ENCODE results near the gene ATP10B. TPM values are rescaled to one million over a fixed set of nuclear protein-coding genes. Genes with fewer than 3 reads are reported as not detected.

The ATP10B gene
- total RNA-seq, 1 experiment from 2014 or later = 0.35 TPM

DNA sequence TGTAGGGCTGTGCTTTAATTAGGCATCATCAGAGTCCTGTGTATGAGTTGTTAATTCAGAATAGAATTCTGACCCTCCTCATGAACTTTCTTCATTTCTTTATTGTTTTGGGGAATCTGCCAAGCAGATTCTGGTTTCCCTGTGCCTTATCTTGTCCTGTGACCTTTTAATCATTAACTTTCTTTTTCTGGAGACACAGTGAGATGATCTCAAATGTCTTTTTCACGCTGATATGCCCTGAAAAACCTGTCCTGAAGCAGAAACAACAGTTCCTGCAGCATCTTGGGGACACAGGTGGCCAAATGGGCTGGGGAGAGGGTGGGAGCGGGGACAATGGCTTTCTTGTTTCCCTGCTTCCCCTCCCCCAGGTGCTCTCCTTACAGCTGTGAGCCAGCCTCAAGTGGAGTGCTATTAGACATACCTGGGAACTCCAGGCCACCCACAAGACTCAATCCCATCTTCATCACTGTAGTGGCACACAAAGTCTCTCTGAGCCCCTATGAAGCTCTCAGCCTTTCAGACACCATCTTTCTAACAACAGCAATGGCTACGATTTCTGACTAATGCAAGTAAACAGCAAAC is 213.8 kb downstream of the ATP10B start:
- no peak for DNase-seq (ENCODE audit: low spot score)

DNA sequence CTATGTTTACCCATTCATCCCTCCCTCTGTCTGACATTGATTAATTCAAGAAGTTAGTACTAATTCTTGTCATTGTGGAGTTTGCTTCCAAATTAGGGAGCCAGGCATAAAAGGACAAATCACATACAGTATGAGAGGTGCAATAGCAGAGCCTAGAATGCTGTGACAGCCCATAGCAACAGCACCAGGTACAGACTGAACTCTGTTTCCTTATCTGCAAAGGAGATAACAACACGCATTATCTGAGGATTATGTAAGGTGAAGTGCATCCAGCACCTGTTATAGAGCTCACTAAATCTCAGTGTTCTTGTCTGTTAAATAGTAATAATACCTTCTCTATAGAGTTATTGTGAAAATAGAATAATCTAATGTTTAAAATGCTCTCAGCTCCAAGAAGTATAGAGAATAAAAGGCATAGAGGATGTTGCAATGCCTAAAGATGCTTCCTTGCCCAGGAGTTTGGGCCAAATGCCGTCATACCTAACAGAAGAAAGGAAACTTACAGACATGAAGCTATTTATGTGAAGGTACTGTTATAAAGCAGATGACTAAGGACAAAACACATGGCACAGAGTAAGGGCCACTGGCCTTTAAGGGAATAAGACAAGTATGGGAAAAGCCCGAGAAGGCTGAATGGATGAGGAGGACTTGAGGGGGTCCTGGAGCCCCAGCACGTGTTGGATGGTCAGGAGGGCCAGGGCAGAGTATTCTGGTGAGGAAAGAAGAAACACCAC is 214.5 kb downstream of the ATP10B start:
- DNase-seq (ENCODE audit: low spot score) = no peak

DNA sequence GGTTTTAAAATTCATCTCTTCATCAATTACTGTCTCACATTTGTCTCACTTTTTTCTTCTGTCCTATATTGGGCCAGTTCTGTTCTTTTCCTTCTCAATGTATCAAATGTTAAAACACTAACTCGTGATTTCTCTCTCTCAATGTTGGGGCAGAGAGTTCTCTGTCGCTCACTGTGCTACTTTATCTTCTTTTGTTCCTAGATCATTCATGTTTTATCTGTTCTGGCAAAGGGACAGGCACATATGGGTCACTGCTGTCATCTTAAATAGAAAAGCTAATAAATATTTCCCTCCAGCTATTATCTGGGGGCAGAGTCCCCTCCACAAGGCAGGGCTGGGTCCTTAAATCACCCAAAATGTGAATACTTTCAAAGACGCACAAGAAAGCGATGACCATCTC is 216.3 kb downstream of the ATP10B start:
- DNase-seq (ENCODE audit: low spot score) = no peak

DNA sequence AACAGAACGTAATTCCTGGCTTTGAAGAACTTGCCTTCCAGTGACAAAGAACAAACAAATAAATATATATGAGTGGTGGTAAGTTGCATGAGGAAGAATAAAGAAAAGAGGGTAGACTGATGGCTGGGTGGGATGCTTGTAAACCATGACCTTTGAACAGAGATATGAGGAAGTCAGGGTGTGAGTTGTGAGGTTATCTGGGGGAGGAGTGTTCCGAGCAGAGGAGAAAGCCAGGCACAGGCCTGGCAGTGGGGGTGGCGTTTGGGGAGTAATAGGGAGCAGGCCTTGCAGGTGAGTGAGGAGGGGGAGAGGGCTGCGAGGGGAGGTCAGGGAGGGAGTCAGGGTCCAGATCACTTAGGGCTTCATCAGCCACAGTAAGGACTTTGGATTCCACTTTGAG is 217.0 kb downstream of the ATP10B start:
- no peak for DNase-seq (ENCODE audit: low spot score)

DNA sequence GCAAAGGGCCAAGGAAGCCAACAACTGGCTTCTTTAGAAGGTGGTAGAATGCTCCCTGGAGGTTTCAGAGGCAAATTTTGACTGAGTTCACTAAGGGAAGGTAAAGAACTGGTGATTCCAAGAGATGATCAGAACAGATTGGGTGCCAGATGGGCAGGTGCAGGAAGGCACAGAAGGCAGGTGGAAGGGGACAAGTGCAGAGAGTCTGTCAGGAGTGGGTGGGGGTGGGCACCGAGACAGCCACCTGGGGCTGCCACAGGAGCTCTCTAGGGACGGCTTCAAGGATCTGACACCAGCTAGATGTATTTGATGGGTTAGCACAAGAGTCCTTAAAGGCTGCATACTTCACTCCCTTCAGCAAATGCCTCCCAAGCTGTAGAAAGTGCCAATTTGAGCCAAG is 223.0 kb downstream of the ATP10B start:
- DNase-seq (ENCODE audit: low spot score) = no peak

DNA sequence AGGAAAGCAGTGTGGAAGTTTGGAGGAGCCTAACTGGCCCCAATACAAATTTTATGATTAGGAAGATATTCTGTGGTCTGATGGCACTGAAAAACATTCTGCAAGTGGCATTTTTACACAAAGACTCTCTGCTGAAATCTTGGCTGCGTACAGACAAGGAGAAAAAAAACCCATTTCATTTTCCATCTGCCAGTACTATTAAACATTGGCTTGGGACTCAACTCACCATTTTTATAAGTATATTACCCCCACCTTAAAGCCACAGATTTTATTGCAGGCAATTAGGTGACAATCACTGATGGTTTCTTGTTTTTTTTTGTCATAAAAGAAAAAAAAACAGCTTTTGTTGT is 223.4 kb downstream of the ATP10B start:
- no peak for DNase-seq (ENCODE audit: low spot score)

DNA sequence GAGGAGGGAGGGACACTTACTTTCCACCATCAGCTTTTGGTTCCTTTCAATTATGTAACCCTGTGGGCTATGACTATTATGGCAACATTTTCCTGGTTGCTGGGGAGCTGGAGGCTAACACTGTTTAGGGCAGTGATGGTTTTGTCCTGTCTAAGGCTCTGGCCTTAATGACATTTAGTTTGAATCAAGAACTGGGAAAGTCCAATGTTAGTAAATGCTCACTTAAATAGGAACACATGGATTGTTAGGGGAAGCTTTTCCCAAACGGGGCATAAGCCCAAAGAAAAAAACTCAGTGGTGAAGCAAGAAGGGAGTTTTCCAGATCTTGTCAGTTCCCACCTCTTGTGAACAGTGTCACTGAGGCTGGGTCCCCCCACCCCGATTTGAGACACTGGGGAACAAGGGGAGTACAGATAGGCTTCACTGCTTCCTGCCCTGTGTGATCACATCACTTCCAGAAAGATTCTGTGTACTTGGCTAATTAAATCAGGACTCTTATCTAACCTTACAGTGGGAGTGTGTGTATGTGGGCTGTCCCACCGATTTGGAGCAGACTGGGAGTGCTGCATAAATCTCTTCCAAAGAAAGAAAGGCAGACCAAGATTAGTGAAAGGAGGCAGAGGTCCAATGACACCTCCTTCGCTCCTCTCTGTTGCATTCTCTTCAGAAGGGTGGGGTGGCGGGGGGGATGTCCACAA is 223.9 kb downstream of the ATP10B start:
- no peak for DNase-seq (ENCODE audit: low spot score)

DNA sequence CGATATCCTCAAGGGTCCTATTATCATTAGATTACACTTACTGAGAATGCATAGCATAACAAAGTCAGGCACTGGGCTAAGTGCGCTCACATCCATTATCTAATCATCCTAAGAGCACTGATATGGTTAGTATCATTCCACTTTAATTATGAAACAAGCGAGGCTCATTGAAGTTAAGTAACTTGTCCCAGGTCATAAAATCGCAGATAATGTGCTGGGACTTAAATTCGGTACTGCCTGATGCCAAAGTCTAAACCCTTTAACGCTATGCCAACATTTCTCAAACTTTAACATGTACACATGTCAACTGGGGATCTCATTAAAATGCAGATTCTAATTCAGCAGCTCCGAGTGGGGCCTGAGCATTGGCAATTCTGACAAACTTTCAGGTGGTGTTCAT is 225.7 kb downstream of the ATP10B start:
- DNase-seq (ENCODE audit: low spot score) = no peak

DNA sequence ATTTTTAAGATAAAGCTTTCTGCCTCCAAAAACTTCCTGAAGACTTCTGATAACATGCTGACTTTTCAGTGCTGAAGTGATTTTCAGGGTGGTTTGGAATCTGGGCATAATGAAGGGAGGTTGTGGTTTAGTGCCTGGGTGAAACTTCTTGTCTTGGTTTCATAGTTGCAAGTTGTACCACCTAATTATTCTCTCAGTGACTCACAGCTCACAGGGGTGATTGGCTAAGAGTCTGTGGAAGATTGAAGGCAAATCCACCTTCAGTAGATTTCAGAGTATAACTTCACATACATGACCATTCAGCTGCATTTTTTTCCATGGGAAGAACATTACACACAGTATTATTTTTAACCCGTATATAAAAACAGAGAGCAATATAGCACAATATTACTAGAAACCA is 230.5 kb downstream of the ATP10B start:
- no peak for DNase-seq (ENCODE audit: low spot score)

DNA sequence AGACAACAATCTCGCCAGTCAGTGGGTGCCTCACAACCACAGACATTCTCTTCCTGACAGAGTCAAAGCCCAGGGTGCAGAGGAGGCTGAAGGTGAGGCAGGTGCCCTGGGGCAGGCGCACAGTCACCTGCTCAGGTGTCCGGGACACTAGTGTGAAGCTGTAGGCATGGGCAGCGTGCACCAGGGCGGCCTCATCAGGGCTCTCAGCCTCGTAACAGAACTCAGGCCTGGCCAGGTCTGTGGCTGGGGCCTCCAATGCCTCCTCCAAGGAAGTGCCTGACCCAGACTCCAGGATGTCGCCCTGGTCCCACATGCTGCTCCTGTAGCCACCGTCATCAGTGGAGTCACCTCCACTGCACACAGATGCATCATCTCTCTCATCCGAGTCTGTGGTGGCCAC is 231.6 kb downstream of the ATP10B start:
- DNase-seq (ENCODE audit: low spot score) = no peak

DNA sequence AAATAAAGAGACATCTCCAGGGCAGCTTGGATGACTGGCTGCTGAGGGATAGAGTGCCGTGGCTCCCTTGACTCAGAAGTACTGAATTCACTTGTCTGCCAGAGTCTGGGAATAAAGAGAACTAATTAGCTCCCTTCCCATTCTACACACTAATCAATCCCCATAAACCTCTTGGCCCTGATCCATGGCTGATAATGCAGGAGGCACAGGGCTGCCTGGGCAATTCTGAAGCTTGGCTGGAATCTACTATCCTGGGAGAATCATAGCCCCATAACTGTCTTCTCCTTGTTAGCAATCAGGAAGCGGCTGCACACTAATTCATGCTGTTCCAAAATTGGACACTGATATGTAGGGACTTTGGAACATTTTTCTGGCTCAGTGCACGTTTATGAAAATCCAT is 232.6 kb downstream of the ATP10B start:
- no peak for DNase-seq (ENCODE audit: low spot score)

DNA sequence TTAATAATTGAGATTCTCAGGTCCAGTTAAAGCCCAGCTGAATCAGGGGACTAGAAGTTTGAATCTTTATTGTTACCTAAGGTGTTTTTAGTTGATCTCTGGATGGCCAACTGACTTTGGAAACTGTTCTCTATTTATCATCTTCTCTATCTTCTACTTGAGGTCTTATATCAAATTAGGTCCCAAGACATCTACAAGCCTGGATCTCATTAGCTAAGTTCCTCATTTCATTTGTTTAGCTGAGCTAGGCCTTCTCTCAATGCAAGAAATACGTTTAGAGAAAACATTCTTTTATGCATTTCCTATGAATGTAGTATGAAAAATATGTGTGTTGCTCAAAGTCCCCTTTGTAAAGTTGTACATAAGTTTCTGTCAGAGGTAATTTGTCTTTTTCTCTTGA is 233.7 kb downstream of the ATP10B start:
- DNase-seq (ENCODE audit: low spot score) = no peak

DNA sequence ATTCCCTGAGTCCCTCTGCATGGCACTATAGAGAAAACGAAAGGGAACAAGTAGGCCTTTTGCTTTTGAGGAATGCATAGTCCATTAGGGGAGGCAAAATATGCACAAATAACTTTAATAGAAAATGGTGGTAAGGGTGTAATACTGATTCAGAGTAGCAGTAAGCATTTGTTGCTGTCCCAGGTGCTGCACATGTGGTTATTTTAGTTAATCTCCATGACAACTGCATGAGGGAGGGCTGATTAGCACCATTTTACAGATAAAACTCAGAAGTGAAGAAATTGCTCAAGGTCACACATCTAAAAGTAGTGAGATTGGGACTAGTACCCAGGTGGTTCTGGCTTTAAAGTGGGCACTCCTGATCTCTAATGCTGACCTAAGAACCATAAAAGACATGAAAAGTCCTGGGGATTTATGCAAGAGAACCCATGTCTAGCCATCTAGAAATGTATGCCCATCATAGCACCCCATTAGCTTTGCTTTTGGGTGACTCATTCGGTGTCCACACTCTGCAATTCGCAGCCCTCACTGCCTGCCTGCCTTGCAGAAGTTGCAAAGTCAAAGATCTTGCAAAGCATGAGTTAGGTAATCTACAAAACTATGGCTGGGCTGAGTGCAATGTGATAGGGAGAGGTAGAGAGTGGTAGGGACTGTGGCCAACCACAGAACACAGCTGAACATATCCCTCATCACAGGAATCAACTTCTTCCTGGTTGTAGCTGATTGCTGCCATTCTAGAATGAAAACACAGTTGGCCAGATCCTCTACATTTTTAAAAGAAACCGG is 235.1 kb downstream of the ATP10B start:
- no peak for DNase-seq (ENCODE audit: low spot score)

DNA sequence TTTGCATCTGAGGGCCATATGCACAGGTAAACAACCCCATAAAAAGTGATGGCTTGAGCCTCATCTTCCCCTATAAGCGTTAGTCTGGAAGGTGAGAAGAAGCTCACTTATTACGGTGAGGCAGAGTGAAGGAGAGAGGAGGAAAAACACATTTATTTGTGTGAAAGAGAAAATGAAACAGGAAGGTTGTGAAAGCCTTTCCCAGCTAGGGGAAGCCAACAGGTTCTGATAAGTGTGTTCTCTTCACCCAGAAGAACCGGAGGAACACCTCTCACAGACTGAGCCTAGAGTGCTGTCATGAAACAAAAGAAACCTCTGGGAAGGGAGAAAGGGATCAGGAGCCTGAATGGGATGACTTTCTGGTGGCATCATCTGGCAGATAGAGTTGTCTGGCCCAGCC is 237.9 kb downstream of the ATP10B start:
- DNase-seq (ENCODE audit: low spot score) = no peak

DNA sequence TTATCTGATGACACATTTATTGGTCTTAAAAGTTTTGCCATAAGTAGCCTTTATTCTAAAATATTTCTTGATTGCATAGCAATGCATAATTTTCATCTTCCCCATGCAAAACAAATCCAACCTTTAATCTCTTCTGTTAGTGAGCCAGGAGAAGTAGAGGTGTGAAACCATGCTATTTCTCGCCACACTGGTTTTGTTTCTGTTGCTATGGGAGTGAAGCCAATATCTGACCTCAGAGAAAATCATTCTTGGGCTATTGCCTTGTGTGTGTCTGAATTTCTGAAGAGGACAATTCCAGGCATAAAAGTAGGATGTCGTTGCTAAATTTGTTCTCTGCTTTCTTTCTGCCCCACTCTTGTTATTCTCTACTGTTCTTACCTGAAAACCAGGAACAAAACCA is 246.7 kb downstream of the ATP10B start:
- DNase-seq (ENCODE audit: low spot score) = no peak

DNA sequence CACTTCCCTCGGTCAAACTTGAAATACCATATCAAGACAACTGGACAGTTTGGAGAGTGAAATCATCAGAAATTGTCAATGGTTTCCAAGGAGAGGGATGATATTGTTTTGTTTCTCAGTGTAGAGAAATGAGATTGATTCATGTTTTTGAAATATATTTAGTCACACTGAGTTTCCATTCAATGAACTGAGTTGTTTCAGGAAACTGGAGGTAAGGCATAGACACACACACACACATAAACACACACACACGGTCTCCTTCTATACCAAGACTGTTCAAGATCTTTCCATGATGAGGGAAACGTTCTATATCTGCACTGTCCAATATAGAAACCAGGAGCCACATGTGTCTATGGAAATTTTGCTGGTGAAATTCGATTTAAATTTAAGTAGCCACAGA is 247.5 kb downstream of the ATP10B start:
- no peak for DNase-seq (ENCODE audit: low spot score)

DNA sequence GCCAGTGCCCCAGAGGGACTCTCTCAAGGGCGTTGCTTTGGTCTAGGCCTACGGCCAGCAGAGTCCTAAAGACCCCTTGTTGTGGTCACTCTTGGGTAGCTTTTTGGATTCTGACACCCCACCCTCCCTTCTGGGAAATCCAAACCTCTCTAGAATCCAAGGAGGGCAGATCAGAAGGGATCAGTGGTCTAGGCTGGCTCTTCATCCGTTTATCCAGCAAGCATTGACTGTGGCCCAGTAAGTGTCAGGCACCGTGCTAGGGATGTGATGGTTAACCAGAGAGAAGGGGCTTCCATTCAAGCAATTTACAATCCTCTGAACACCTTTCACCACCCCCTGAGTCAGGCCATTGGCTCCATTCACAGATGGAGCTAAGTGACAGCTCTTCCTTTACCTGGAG is 249.3 kb downstream of the ATP10B start:
- DNase-seq (ENCODE audit: low spot score) = no peak

DNA sequence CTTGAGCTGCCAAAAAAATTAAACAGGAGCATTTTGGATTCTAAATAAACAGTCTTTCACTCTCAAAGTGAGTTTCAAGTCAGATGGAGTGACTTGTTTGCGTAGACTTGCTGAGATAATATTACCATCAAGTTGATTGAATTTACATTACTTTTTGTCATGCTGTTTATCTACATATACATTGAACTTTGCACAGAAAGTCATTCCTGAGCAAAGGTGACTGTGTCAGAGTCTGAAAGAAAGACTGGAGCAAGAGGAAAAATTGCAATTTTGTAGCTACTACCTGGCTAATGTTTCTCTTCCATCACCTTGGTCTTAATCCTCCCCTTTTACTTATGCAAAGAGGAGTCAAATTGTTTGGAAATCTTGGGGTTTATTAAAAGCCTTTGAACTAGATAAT is 251.0 kb downstream of the ATP10B start:
- no peak for DNase-seq (ENCODE audit: low spot score)

DNA sequence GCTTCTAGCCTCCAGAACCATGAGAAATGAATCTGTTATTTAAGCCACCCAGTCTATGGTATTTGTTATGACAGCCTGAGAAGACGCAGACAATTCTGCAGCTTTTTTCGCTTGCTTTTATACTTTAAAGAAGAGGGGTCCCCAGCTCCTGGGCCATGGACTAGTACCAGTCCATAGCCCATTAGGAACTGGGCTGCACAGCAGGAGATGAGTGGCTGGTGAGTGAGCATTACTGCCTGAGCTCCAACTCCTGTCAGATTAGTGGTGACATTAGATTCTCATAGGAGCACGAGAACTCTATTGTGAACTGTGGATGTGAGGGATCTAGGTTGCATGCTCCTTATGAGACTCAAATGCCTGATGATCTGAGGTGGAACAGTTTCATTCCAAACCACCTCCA is 278.7 kb downstream of the ATP10B start:
- no peak for DNase-seq (ENCODE audit: low spot score)

DNA sequence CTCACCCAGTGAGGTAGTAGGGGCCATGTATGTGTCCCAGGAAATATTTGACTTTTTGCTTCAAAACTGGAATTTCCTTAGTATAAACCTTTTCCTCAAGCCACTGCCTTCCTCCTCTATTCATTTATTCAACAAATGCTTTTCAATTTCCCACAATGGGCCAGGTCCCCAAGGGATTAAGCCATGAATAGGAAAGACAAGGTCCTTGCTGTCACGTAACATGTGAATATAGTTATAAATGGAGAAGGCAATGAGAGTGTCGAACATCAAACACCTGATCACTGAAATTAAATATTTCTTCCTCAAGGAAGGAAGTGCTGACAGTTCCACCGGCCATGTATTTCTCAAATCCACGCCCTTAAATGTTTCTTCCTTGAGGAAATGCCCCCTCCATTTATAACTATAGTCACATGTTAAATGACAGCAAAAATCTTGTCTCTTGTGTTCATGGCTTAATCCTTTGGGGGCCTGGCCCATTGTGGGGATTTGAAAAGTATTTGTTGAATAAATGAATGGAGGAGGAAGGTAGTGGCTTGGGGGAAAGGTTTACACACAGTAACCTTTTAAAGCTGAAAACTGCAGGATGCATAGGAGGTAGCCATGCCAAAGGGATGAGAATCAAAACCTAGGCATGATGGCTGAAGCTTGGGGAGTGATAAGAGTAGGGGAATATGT is 284.8 kb downstream of the ATP10B start:
- DNase-seq (ENCODE audit: low spot score) = no peak

DNA sequence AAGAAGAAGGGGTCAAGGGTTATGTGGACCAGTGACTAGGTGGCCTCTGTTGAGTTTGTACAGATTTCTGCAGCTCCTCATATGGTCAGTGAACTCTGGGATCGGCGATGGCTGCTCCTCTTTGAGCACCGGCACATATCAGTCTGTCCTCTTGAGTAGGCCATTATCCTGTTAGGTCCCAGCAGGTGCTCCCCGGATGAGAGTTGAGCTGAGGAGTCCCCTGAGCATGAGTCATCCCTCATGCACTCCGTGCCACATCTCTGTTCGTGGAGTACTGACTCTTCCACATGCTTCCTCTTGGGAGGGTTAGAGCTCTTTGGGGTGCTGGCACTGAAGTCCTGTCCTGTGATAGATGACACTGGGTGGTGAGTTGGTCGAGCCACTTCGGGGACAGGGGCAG is 286.6 kb downstream of the ATP10B start:
- DNase-seq (ENCODE audit: low spot score) = no peak

DNA sequence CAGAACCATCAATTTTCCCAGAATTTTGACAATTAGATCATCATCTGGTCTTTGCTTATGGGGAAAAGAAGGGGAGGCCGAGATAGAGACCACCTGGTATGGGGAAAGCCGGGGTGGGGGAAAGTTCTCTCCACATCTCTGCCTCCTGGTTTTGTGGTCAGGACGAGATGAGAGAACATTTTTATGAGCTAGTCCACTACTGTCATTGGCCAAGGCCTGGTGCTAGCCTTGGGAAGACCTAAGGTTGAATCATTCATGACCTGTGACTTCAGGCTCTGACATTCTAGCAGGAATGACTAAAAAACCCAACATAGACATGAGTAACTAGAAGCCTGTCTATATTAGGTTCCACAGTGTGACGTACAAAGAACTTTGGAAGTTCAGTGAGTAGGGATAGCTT is 295.2 kb downstream of the ATP10B start:
- no peak for DNase-seq (ENCODE audit: low spot score)

Data from H4 (cell line).